Activated T-helper 2 cell treated with anti-CD3 and anti-CD28 coated beads, Interferon-gamma antibody, Interleukin-2, Interleukin-4, amounts not matched to agents 10 μg/mL and 5 μg/mL and 100 μg/mL, durations not matched to agents 14 hours and 24 hours and 36 hours (primary cell): ENCODE measurements around the gene ROGDI. TPM values are rescaled to one million over a fixed set of nuclear protein-coding genes. Genes with fewer than 3 reads are reported as not detected.
A peak's percentile ranks its signal among the peaks of the same experiment; 100 is the strongest.

Experiments used
- DNase-seq: peaks from one replicate; pipeline ENCODE4 v3.0.0; 2021; ENCODE audit warnings: low spot score
- H3K27ac Mint-ChIP-seq: one replicate; pipeline ENCODE4 v1.8.0; 2021; ENCODE audit warnings: mixed read lengths
- H3K27me3 Mint-ChIP-seq: one replicate; pipeline ENCODE4 v1.8.0; 2021; ENCODE audit warnings: low read depth, mixed read lengths
- H3K36me3 Mint-ChIP-seq: one replicate; pipeline ENCODE4 v1.8.0; 2021; ENCODE audit warnings: low read depth, mixed read lengths
- H3K4me1 Mint-ChIP-seq: one replicate; pipeline ENCODE4 v1.8.0; 2021; ENCODE audit warnings: low read depth, mixed read lengths
- H3K4me3 Mint-ChIP-seq: one replicate; pipeline ENCODE4 v1.8.0; 2021; ENCODE audit warnings: low read depth, mild to moderate bottlenecking, moderate library complexity, mixed read lengths
- H3K9me3 Mint-ChIP-seq: one replicate; pipeline ENCODE4 v1.8.0; 2021; ENCODE audit warnings: mixed read lengths
- intact Hi-C: fragments of 100-400 bp; cut with micrococcal nuclease; formaldehyde crosslinking; loops from one replicate; pipeline ENCODE4 v1.15.1; 2023
- total RNA-seq: library from RNA; stranded (reverse); gene quantifications from 2 replicates; pipeline ENCODE4 v1.2.3, GENCODE V29; 2022

Gene ROGDI
- total RNA-seq, 1 donor from 2014 or later, result 5.5 TPM

- Mint-ChIP-seq H3K4me1 (peaks cover 13% of the 10 kb centered on the region), H3K9me3 (no peaks in the 10 kb centered on the region), H3K27ac (peak within 1 kb of the TSS; percentile 84), H3K4me3 (peak within 1 kb of the TSS; percentile 88), H3K36me3 (peaks cover 23% of the 10 kb centered on the region), H3K27me3 (no peaks in the 10 kb centered on the region)
- DNase-seq, result peak; percentile 95
- intact Hi-C loops, result loop anchor here (1.0 to 5.0 kb wide), 3 partner anchors 33 to 190 kb away; partner anchors contain the start of genes ANKS3, DNAAF8, ROGDI and SEC14L5
Measured at GRCh38 chr16:4766875-4767628, 35.4 kb downstream of the ROGDI start, which contains the start of gene ZNF500. Gene ZNF500 (minus strand): TSS chr16:4767162. CDS start chr16:4765978, 1,184 bp downstream.

- no peaks in the 10 kb centered on the region for H3K27me3 Mint-ChIP-seq
- H3K27ac Mint-ChIP-seq, result peak overlapping the region; percentile 84
- no peak for DNase-seq
- peaks cover 13% of the 10 kb centered on the region for H3K4me1 Mint-ChIP-seq
- intact Hi-C loops, result loop anchor here (5.0 kb wide), 1 partner anchor 192 kb away; the partner anchor contains the start of gene SEC14L5
- peak overlapping the region; percentile 85 for H3K4me3 Mint-ChIP-seq
- peaks cover 25% of the 10 kb centered on the region for H3K36me3 Mint-ChIP-seq
- H3K9me3 Mint-ChIP-seq, result no peaks in the 10 kb centered on the region
Measured at GRCh38 chr16:4765511-4766474, 36.6 kb downstream of the ROGDI start.

- intact Hi-C loops, result no loop called here
- DNase-seq, result no peak
- Mint-ChIP-seq H3K27ac (no peak overlapping the region), H3K4me1 (peaks cover 13% of the 10 kb centered on the region), H3K36me3 (peaks cover 43% of the 10 kb centered on the region), H3K4me3 (peak overlapping the region; percentile 8), H3K9me3 (no peaks in the 10 kb centered on the region), H3K27me3 (no peaks in the 10 kb centered on the region)
Measured at GRCh38 chr16:4763791-4764190, 38.6 kb downstream of the ROGDI start.

- H3K36me3 Mint-ChIP-seq, result peaks cover 50% of the 10 kb centered on the region
- H3K27ac Mint-ChIP-seq, result no peak overlapping the region
- no peak for DNase-seq
- H3K4me3 Mint-ChIP-seq, result no peak overlapping the region
- intact Hi-C loops, result no loop called here
- H3K27me3 Mint-ChIP-seq, result no peaks in the 10 kb centered on the region
- peaks cover 8% of the 10 kb centered on the region for H3K4me1 Mint-ChIP-seq
- no peaks in the 10 kb centered on the region for H3K9me3 Mint-ChIP-seq
Measured at GRCh38 chr16:4762205-4762604, 40.2 kb downstream of the ROGDI start.

DNA sequence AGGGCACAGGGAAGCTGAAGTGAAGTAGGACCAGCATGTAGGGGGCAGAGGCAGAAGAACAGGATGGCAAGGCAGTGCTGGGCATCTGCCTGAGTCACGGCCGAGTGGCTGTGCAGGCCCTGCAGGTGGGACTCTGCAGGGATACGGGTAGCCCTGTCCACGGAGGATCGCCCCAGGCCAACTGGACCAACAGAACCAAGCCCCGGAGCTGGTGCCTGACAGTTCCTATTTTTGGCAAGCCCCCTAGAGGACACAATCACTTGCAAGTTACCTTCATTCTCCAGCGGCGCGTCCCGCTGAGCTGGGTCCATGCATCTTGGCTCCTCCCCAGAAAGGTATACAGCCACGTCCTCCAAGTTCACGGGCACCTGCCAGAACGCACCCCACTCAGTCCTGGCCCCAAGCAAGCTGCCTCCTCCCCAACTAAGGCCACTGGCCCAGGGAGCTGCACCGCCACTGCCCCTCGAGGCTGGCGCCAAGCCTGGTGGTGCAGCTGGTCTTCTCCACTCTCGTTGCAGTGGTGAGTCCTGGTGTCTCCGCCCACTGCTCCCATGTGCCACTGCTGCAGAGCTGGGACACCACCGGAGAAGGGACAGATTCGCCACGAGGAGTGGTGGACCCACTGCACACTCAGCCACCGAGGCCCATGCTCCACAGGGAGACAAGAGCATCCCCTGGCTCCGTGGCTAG lies 42.1 kb downstream of the ROGDI start:
- intact Hi-C loops, result no loop called here
- peaks cover 3% of the 10 kb centered on the region for H3K9me3 Mint-ChIP-seq
- no peak for DNase-seq
- no peaks in the 10 kb centered on the region for H3K4me1 Mint-ChIP-seq
- H3K27ac Mint-ChIP-seq, result peak overlapping the region; percentile 5
- H3K4me3 Mint-ChIP-seq, result no peak overlapping the region
- no peaks in the 10 kb centered on the region for H3K27me3 Mint-ChIP-seq
- peaks cover 62% of the 10 kb centered on the region for H3K36me3 Mint-ChIP-seq

DNA sequence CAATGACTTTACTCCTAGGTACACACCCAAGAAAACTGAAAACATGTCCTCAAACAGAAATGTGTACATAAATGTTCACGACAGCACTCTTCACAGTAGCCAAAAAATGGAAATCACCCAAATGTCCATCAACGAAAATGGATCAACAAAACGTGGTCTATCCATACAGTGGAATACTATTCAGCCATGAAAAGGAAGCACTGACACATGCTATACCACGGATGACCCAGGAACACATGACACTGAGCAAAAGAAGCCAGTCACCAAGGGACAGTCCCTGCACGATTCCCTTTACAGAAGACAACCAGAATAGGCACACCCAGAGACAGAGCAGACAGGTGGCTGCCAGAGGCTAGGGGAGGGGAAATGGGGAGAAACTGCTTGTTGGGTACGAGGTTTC lies 46.7 kb downstream of the ROGDI start:
- H3K27ac Mint-ChIP-seq, result no peak overlapping the region

GRCh38 chr16:4754865-4755264 lies 47.6 kb downstream of the ROGDI start:
- DNase-seq, result no peak
- no peaks in the 10 kb centered on the region for H3K4me1 Mint-ChIP-seq
- peaks cover 3% of the 10 kb centered on the region for H3K9me3 Mint-ChIP-seq
- no peaks in the 10 kb centered on the region for H3K27me3 Mint-ChIP-seq
- H3K36me3 Mint-ChIP-seq, result peaks cover 60% of the 10 kb centered on the region
- intact Hi-C loops, result no loop called here
- H3K27ac Mint-ChIP-seq, result no peak overlapping the region
- H3K4me3 Mint-ChIP-seq, result no peak overlapping the region

More for the DNA sequence above, 46.7 kb downstream of the ROGDI start:
- Mint-ChIP-seq H3K36me3 (peaks cover 66% of the 10 kb centered on the region), H3K4me3 (no peak overlapping the region), H3K9me3 (peaks cover 3% of the 10 kb centered on the region), H3K4me1 (no peaks in the 10 kb centered on the region), H3K27me3 (no peaks in the 10 kb centered on the region)
- intact Hi-C loops, result no loop called here
- no peak for DNase-seq

- Mint-ChIP-seq H3K27ac (no peak overlapping the region), H3K4me3 (no peak overlapping the region), H3K36me3 (peaks cover 44% of the 10 kb centered on the region), H3K9me3 (peaks cover 3% of the 10 kb centered on the region), H3K27me3 (no peaks in the 10 kb centered on the region), H3K4me1 (no peaks in the 10 kb centered on the region)
- no peak for DNase-seq
- intact Hi-C loops, result no loop called here
Measured at GRCh38 chr16:4753227-4753626, 49.2 kb downstream of the ROGDI start.

DNA sequence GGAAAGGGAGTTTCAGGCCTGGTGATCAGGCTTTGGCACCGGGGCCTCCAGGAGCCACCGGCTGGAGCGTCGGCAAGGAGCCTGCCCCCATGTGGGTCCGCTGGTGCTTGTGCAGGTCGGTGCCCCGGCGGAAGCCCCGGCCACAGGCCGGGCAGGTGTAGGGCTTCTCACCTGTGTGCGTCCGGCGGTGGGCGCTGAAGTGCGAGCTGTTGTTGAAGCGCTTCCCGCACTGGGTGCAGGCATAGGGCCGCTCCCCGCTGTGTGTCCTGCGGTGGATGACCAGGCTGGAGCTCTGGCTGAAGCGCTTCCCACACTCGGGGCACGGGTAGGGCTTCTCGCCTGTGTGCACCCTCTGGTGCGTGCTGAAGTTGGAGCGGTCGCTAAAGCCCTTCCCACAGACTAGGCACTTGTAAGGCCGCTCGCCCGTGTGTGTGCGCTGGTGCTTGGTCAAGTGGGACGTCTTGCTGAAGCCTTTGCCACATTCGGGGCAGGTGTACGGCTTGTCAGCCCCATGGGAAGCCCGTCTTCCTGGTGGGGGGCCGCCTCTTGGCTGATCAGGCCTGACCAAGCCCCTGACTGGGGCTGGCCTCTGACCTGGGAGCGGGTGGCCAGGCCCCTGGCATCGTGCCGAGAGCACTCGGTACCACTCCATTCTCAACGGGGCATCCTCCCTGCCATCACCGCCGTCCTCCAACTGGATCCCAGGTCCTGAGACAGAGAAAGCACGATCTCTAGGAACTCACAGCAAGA lies 49.9 kb downstream of the ROGDI start:
- no peak for DNase-seq
- Mint-ChIP-seq H3K9me3 (peaks cover 3% of the 10 kb centered on the region), H3K27me3 (no peaks in the 10 kb centered on the region), H3K36me3 (peaks cover 44% of the 10 kb centered on the region), H3K4me3 (no peak overlapping the region), H3K4me1 (peaks cover 5% of the 10 kb centered on the region), H3K27ac (no peak overlapping the region)
- intact Hi-C loops, result no loop called here

DNA sequence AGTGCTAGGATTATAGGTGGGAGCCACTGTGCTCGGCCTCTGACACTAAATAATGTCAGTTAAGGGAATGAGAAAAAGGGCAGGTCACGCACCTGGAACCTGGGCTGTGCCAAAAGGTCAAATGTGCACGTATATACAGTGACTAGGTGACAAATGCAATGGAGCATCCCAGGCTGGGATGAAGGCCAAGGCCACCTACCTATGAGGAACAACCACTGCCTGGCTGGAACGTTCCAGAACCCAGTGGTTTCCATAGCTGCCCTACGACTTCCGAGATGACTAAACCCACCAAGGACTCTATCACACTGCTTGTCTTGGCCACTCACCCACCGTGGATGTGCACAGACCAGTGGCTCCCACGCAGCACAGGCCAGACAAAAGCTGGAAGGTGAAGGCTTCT lies 51.5 kb downstream of the ROGDI start:
- peaks cover 33% of the 10 kb centered on the region for H3K36me3 Mint-ChIP-seq
- intact Hi-C loops, result no loop called here
- no peaks in the 10 kb centered on the region for H3K27me3 Mint-ChIP-seq
- no peak for DNase-seq
- no peak overlapping the region for H3K4me3 Mint-ChIP-seq
- peaks cover 3% of the 10 kb centered on the region for H3K9me3 Mint-ChIP-seq
- H3K4me1 Mint-ChIP-seq, result peaks cover 5% of the 10 kb centered on the region
- H3K27ac Mint-ChIP-seq, result no peak overlapping the region

GRCh38 chr16:4749700-4750257 lies 52.7 kb downstream of the ROGDI start:
- H3K36me3 Mint-ChIP-seq, result peaks cover 22% of the 10 kb centered on the region
- H3K27me3 Mint-ChIP-seq, result no peaks in the 10 kb centered on the region
- intact Hi-C loops, result no loop called here
- no peak overlapping the region for H3K27ac Mint-ChIP-seq
- H3K9me3 Mint-ChIP-seq, result no peaks in the 10 kb centered on the region
- no peak for DNase-seq
- H3K4me3 Mint-ChIP-seq, result no peak overlapping the region
- peaks cover 5% of the 10 kb centered on the region for H3K4me1 Mint-ChIP-seq
